ENCODE data around the gene ANKRD50. TPM values are rescaled to one million over a fixed set of nuclear protein-coding genes. Genes with fewer than 3 reads are reported as not detected.

The ANKRD50 gene
- total and polyA plus RNA-seq, 8 donors: 2.7 to 51.2 (median 13.1) TPM

GRCh38 chr4:124696182-124696581 lies 16.4 kb downstream of the ANKRD50 start:
- Histone ChIP-seq H3K27ac (no peak overlapping the region), H3K4me1 (peaks cover 0 to 16% (median 3%) of the 10 kb centered on the region in 4 donors), H3K9me3 (peaks cover 0 to 7% (median 5%) of the 10 kb centered on the region in 4 donors), H3K36me3 (peaks cover 0 to 12% (median 5%) of the 10 kb centered on the region in 4 donors), H3K27me3 (no peaks in the 10 kb centered on the region), H3K4me3 (no peak overlapping the region)
- no peak for DNase-seq
- TF ChIP-seq POLR2AphosphoS5 (IDR thresholded peaks at IDR 0.05) (no peak), CTCF (IDR thresholded peaks at IDR 0.05) (no peak), POLR2A (IDR thresholded peaks at IDR 0.05) (no peak), EP300 (IDR thresholded peaks at IDR 0.05) (no peak)
- intact Hi-C loops (cut with DNase I; ENCODE audit: low total_unique reads): no loop called here

GRCh38 chr4:124694946-124695598 lies 17.5 kb downstream of the ANKRD50 start:
- TF ChIP-seq POLR2AphosphoS5 (IDR thresholded peaks at IDR 0.05) (no peak), EP300 (IDR thresholded peaks at IDR 0.05) (no peak), POLR2A (IDR thresholded peaks at IDR 0.05) (no peak), CTCF (IDR thresholded peaks at IDR 0.05) (no peak)
- H3K9me3 ChIP-seq: peaks cover 0 to 7% (median 5%) of the 10 kb centered on the region in 4 donors
- intact Hi-C loops (cut with DNase I; ENCODE audit: low total_unique reads): no loop called here

GRCh38 chr4:124694306-124694705 lies 18.2 kb downstream of the ANKRD50 start:
- Histone ChIP-seq H3K4me3 (no peak overlapping the region), H3K27ac (no peak overlapping the region), H3K36me3 (peaks cover 0 to 9% (median 0%) of the 10 kb centered on the region in 4 donors), H3K9me3 (peaks cover 0 to 7% (median 5%) of the 10 kb centered on the region in 4 donors), H3K4me1 (peaks cover 0 to 12% (median 3%) of the 10 kb centered on the region in 4 donors), H3K27me3 (no peaks in the 10 kb centered on the region)
- intact Hi-C loops (cut with DNase I; ENCODE audit: low total_unique reads): no loop called here
- TF ChIP-seq POLR2A (IDR thresholded peaks at IDR 0.05) (no peak), EP300 (IDR thresholded peaks at IDR 0.05) (no peak), POLR2AphosphoS5 (IDR thresholded peaks at IDR 0.05) (no peak), CTCF (IDR thresholded peaks at IDR 0.05) (no peak)
- no peak for DNase-seq

More at GRCh38 chr4:124694946-124695598, 17.5 kb downstream of the ANKRD50 start:
- H3K36me3 ChIP-seq: peaks cover 0 to 9% (median 0%) of the 10 kb centered on the region in 4 donors
- no peak overlapping the region for H3K4me3 ChIP-seq
- H3K27ac ChIP-seq: no peak overlapping the region
- H3K27me3 ChIP-seq: no peaks in the 10 kb centered on the region
- 55 to 82% (median 68%) methylated on average over 6 of the region's 6 CpGs for WGBS, 5 donors
- no peak for DNase-seq
- peaks cover 0 to 12% (median 3%) of the 10 kb centered on the region in 4 donors for H3K4me1 ChIP-seq

- DNase-seq: no peak
These were observed 20.7 kb downstream of the ANKRD50 start for GRCh38 chr4:124691801-124692200.

More at GRCh38 chr4:124691801-124692200, 20.7 kb downstream of the ANKRD50 start:
- intact Hi-C loops (cut with DNase I; ENCODE audit: low total_unique reads): no loop called here
- Histone ChIP-seq H3K36me3 (peaks cover 0 to under 1% (median 0%) of the 10 kb centered on the region in 4 donors), H3K4me3 (no peak overlapping the region), H3K4me1 (peaks cover 0 to 12% (median 3%) of the 10 kb centered on the region in 4 donors), H3K9me3 (peaks cover 0 to 7% (median 5%) of the 10 kb centered on the region in 4 donors), H3K27me3 (no peaks in the 10 kb centered on the region), H3K27ac (no peak overlapping the region)
- 82 to 91% (median 87%) methylated on average over 2 of the region's 2 CpGs for WGBS, 5 donors
- TF ChIP-seq POLR2A (IDR thresholded peaks at IDR 0.05) (no peak), POLR2AphosphoS5 (IDR thresholded peaks at IDR 0.05) (no peak), CTCF (IDR thresholded peaks at IDR 0.05) (no peak), EP300 (IDR thresholded peaks at IDR 0.05) (no peak)
